Thymus (tissue), 11 donors: ENCODE data around the gene NPW. TPM values are rescaled to one million over a fixed set of nuclear protein-coding genes. Genes with fewer than 3 reads are reported as not detected.

Source experiments
- DNase-seq, 9 donors: peaks; one replicate each; pipeline ENCODE4 v3.0.0-alpha.2; 2013; ENCODE audit warnings: low spot score in 9 of 9, low read depth in 6 of 9, missing footprints in 1 of 9
- H3K27ac ChIP-seq, 2 donors: one replicate each; pipeline ENCODE4 v1.5.1; 2013; ENCODE audit warnings: control low read depth in 1 of 2, low read depth in 1 of 2, low read length in 1 of 2, mild to moderate bottlenecking in 1 of 2, moderate library complexity in 1 of 2
- H3K27me3 ChIP-seq, 2 donors: one replicate each; pipeline ENCODE4 v1.5.1; 2013; ENCODE audit warnings: low read length in 1 of 2; ENCODE audit not compliant: control insufficient read depth in 2 of 2, insufficient read depth in 1 of 2
- H3K36me3 ChIP-seq, 2 donors: one replicate each; pipeline ENCODE4 v1.5.1; 2013; ENCODE audit warnings: low read length in 1 of 2, mild to moderate bottlenecking in 1 of 2, moderate library complexity in 1 of 2; ENCODE audit not compliant: control insufficient read depth in 2 of 2, insufficient read depth in 2 of 2
- H3K4me1 ChIP-seq, 2 donors: one replicate each; pipeline ENCODE4 v1.5.1; 2013; ENCODE audit warnings: low read length in 2 of 2; ENCODE audit not compliant: control insufficient read depth in 2 of 2, insufficient read depth in 2 of 2
- H3K4me3 ChIP-seq, 2 donors: one replicate each; pipeline ENCODE4 v1.5.1; 2013; ENCODE audit warnings: low read length in 2 of 2, control low read depth in 1 of 2, mild to moderate bottlenecking in 1 of 2
- H3K9me3 ChIP-seq, 2 donors: one replicate each; pipeline ENCODE4 v1.5.1; 2013; ENCODE audit warnings: low read length in 1 of 2, mild to moderate bottlenecking in 1 of 2; ENCODE audit not compliant: control insufficient read depth in 2 of 2, insufficient read depth in 1 of 2
- WGBS: extraction: QIAGEN DNeasy Blood & Tissue Kit; methylation state at CpG from one replicate; pipeline ENCODE4 v1.1.7; 2013; 5-methylcytosine and 5-hydroxymethylcytosine counted together
- polyA plus RNA-seq: library from polyadenylated mRNA; stranded (reverse); fragments of 200-250 nt; gene quantifications from one replicate; pipeline ENCODE4 v1.2.3, GENCODE V29; 2013
- total RNA-seq: library from RNA; stranded (reverse); fragments of 120-200 nt; gene quantifications from one replicate; pipeline ENCODE4 v1.2.4, GENCODE V29; 2013
- donor health status: healthy.

The NPW gene
- total and polyA plus RNA-seq, 2 donors: 0.66 to 1.2 TPM

GRCh38 chr16:1990351-1991134 is 29.0 kb upstream of the NPW start:
- H3K27me3 ChIP-seq: peaks cover 46 to 65% of the 10 kb centered on the region in 2 donors
- peaks cover 1 to 13% of the 10 kb centered on the region in 2 donors for H3K9me3 ChIP-seq
- WGBS: 4% methylated on average over 50 of the region's 50 CpGs
- peak overlapping the region in 1 of 2 donors; percentile 38 for H3K4me3 ChIP-seq
- H3K4me1 ChIP-seq: peaks cover 13 to 19% of the 10 kb centered on the region in 2 donors
- no peak for DNase-seq
- H3K36me3 ChIP-seq: peaks cover 8 to 9% of the 10 kb centered on the region in 2 donors
- no peak overlapping the region for H3K27ac ChIP-seq

GRCh38 chr16:1991135-1991551 is 28.4 kb upstream of the NPW start:
- peaks cover 46 to 65% of the 10 kb centered on the region in 2 donors for H3K27me3 ChIP-seq
- peaks cover 13 to 19% of the 10 kb centered on the region in 2 donors for H3K4me1 ChIP-seq
- peaks cover 3 to 6% of the 10 kb centered on the region in 2 donors for H3K36me3 ChIP-seq
- WGBS: 3% methylated on average over 18 of the region's 18 CpGs
- DNase-seq: peak in 1 of 9 donors; percentile 52
- peak overlapping the region; percentile 18 to 57 for H3K4me3 ChIP-seq
- no peak overlapping the region for H3K27ac ChIP-seq
- H3K9me3 ChIP-seq: peaks cover 1 to 13% of the 10 kb centered on the region in 2 donors

DNA sequence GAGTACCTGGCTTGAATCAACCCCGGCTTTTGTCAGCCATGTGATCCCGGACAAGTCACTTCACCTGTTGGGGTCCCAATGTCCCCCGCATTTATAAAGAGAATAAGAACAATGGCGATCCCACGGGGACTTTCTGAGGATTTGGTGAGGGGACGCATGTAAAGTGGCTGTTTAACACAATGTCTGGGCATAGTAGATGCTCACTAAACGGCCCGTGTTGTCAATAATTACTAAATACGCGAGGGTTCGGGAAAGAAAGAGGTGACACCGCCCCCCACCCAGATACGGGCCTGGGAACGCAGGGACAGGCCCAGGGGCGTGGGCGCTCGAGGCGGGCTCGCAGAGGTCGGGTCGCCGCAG is 28.0 kb upstream of the NPW start:
- peak overlapping the region; percentile 18 to 57 for H3K4me3 ChIP-seq
- H3K9me3 ChIP-seq: peaks cover 1 to 13% of the 10 kb centered on the region in 2 donors
- DNase-seq: no peak
- H3K4me1 ChIP-seq: peaks cover 13 to 19% of the 10 kb centered on the region in 2 donors
- peaks cover under 1 to 2% of the 10 kb centered on the region in 2 donors for H3K36me3 ChIP-seq
- peaks cover 46 to 65% of the 10 kb centered on the region in 2 donors for H3K27me3 ChIP-seq
- H3K27ac ChIP-seq: peak overlapping the region in 1 of 2 donors; percentile 53
- WGBS: 15% methylated on average over 22 of the region's 22 CpGs

DNA sequence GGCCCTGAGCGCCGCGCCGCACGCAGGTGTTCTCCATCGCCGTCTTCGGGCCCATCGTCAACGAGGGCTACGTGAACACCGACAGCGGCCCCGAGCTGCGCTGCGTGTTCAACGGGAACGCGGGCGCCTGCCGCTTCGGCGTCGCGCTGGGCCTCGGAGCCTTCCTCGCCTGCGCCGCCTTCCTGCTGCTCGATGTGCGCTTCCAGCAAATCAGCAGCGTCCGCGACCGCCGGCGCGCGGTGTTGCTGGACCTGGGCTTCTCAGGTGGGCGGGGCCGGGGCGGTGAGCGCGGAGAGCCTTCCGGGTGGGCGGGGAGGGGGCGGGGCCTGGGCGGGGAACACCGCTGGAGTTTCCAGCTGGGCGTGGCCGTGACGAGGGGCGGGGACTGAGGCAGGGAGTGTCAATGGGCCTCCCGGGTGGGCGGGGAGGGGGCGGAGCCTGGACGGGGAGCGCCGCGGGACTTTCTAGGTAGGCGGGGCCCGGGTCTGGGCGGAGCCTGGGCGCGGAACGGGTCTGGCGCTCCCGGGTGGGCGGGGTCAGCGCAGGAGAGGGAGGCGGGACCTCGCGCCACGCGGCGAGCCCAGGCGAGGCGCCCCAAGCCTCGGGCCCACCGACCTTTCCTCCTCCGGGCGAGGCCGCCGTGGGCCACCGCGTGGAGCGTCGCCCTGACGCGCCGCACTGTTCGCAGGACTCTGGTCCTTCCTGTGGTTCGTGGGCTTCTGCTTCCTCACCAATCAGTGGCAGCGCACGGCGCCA is 27.5 kb upstream of the NPW start:
- H3K4me1 ChIP-seq: peaks cover 13 to 19% of the 10 kb centered on the region in 2 donors
- 4% methylated on average over 96 of the region's 96 CpGs for WGBS
- peaks cover 2 to 6% of the 10 kb centered on the region in 2 donors for H3K36me3 ChIP-seq
- peak overlapping the region; percentile 18 to 57 for H3K4me3 ChIP-seq
- H3K27ac ChIP-seq: peak overlapping the region in 1 of 2 donors; percentile 53
- peak; percentile 62 to 93 (median 86) for DNase-seq
- peaks cover 45 to 60% of the 10 kb centered on the region in 2 donors for H3K27me3 ChIP-seq
- peaks cover 1 to 13% of the 10 kb centered on the region in 2 donors for H3K9me3 ChIP-seq

- 60% methylated on average over 50 of the region's 50 CpGs for WGBS
- Histone ChIP-seq H3K9me3 (peaks cover 1 to 13% of the 10 kb centered on the region in 2 donors), H3K4me1 (peaks cover 13 to 19% of the 10 kb centered on the region in 2 donors), H3K4me3 (peak overlapping the region in 1 of 2 donors; percentile 57), H3K36me3 (peaks cover 8 to 13% of the 10 kb centered on the region in 2 donors), H3K27me3 (peaks cover 40 to 54% of the 10 kb centered on the region in 2 donors), H3K27ac (no peak overlapping the region)
- DNase-seq: no peak
These were observed 26.8 kb upstream of the NPW start for GRCh38 chr16:1992704-1993317.

DNA sequence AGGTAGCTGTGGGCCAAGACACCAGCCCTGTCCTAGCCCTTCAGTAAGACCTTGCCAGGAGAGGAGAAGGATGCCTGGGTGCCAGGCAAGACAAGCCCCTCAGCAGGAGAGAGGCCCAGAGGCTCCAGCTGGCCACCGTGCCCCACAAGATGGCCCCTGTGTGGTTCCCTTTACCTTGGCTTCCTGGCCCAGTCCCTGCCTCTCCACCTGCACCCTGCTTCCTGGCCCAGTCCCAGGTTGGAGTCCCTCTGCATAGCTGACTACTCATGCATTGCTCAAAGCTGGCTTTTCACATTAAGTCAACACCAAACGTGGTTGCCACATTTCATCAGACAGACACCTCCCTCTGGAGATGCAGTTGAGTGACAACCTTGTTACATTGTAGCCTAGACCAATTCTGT is 25.9 kb upstream of the NPW start:
- Histone ChIP-seq H3K36me3 (peaks cover 16 to 22% of the 10 kb centered on the region in 2 donors), H3K9me3 (peaks cover 1 to 12% of the 10 kb centered on the region in 2 donors), H3K4me3 (no peak overlapping the region), H3K27me3 (peaks cover 31 to 45% of the 10 kb centered on the region in 2 donors), H3K27ac (no peak overlapping the region), H3K4me1 (peaks cover 13 to 19% of the 10 kb centered on the region in 2 donors)
- 84% methylated on average over 2 of the region's 2 CpGs for WGBS
- DNase-seq: no peak

DNA sequence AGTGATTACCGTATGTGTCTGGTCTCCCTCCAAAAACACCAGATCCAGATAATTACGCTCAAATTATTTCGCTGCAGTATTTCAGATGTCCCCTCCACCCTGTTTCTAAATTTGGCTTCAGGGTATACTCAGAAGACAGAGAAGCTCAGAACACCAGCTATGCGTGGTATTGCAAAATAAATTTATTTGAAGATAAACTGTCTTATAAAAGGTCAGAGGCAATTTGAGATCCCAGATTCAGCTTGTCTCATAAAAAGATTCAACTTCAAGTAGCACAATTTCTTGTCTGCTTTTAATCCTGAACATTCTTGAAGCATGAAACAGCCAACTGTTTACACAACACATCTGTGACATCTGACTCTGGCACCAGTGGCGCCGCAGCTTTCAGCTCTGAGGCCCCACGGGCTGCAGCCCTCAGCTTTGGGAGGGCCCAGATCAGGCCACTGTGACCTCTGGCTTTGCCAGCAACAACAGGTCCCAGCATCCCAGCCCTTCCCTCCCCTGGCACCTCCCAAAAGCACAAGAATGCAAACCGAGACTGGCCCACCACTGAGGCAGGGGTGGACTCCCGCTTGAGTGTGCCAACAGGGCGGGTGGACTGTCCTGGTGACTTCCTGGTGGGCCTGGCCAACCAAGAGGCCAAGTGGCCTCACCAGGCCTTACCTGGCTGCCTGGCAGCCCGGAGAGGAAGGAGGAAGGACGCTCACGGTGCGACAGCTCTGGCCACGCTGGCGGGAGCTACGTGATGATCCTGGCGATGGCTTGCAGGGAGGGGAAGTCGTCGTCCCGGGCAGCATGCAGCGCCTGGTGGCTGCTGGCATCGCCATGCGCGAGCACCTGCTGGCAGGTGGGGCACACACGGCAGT is 21.9 kb upstream of the NPW start:
- WGBS: 96% methylated on average over 26 of the region's 26 CpGs
- DNase-seq: no peak
- no peaks in the 10 kb centered on the region for H3K4me1 ChIP-seq
- H3K9me3 ChIP-seq: peaks cover 0 to 3% of the 10 kb centered on the region in 2 donors
- H3K36me3 ChIP-seq: peaks cover 53 to 62% of the 10 kb centered on the region in 2 donors
- no peak overlapping the region for H3K27ac ChIP-seq
- H3K27me3 ChIP-seq: peaks cover 0 to 11% of the 10 kb centered on the region in 2 donors
- no peak overlapping the region for H3K4me3 ChIP-seq

DNA sequence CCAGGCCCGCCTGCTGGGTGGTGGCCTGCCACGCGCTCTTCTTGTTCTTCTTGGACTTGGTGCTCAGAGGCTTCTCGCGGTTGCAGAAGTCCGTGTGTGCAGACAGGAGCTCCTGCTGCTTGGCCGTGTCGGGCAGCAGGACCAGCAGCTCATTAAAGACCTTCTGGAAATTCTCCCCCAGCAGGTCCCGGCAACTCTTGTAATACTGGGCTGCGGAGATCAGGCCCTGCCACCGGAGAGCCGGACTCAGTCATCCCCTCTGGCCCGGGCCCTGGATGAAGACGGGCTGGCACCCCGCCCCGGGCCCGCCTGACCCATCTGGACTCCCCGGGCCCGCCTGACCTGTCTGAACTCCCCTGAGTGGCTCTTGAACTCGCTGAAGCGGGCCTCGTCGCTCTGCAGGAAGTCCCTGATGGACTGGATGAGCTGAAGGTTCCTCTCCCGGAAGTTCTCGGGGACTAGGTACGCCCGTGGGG is 21.2 kb upstream of the NPW start:
- Histone ChIP-seq H3K27me3 (peaks cover 0 to 4% of the 10 kb centered on the region in 2 donors), H3K9me3 (no peaks in the 10 kb centered on the region), H3K36me3 (peaks cover 60 to 69% of the 10 kb centered on the region in 2 donors), H3K27ac (no peak overlapping the region), H3K4me1 (peaks cover 0 to under 1% of the 10 kb centered on the region in 2 donors), H3K4me3 (no peak overlapping the region)
- DNase-seq: no peak
- 98% methylated on average over 27 of the region's 27 CpGs for WGBS
